ENCODE data around the gene SLFN5.

Gene SLFN5

GRCh38 chr17:35242158-35242804 is 591 bp upstream of the SLFN5 start:
- TF ChIP-seq CTCF (IDR thresholded peaks at IDR 0.05; ENCODE audit: insufficient read depth, low read depth, low read length, missing control alignments) = peak; percentile 56
- peak; percentile 89 for DNase-seq (ENCODE audit: low read depth)
- H3K4me3 ChIP-seq (ENCODE audit: low read depth, low read length) = peak overlapping the region; percentile 99

- peak; percentile 54 for DNase-seq (ENCODE audit: low read depth)
- peak overlapping the region; percentile 99 for H3K4me3 ChIP-seq (ENCODE audit: low read depth, low read length)
- no peak for TF ChIP-seq CTCF (IDR thresholded peaks at IDR 0.05; ENCODE audit: insufficient read depth, low read depth, low read length, missing control alignments)
Measured at GRCh38 chr17:35243561-35244340, 879 bp downstream of the SLFN5 start.

GRCh38 chr17:35244341-35245195 is 1.7 kb downstream of the SLFN5 start:
- peak; percentile 45 for DNase-seq (ENCODE audit: low read depth)
- peak overlapping the region; percentile 99 for H3K4me3 ChIP-seq (ENCODE audit: low read depth, low read length)
- TF ChIP-seq CTCF (IDR thresholded peaks at IDR 0.05; ENCODE audit: insufficient read depth, low read depth, low read length, missing control alignments) = no peak

- DNase-seq (ENCODE audit: low read depth) = no peak
- TF ChIP-seq CTCF (IDR thresholded peaks at IDR 0.05; ENCODE audit: insufficient read depth, low read depth, low read length, missing control alignments) = no peak
- H3K4me3 ChIP-seq (ENCODE audit: low read depth, low read length) = no peak overlapping the region
Measured at GRCh38 chr17:35245196-35245486, 2.3 kb downstream of the SLFN5 start.

- no peak overlapping the region for H3K4me3 ChIP-seq (ENCODE audit: low read depth, low read length)
- peak; percentile 9 for DNase-seq (ENCODE audit: low read depth)
- TF ChIP-seq CTCF (IDR thresholded peaks at IDR 0.05; ENCODE audit: insufficient read depth, low read depth, low read length, missing control alignments) = no peak
Measured at GRCh38 chr17:35252651-35253050, 9.8 kb downstream of the SLFN5 start.

- no peak overlapping the region for H3K4me3 ChIP-seq (ENCODE audit: low read depth, low read length)
- DNase-seq (ENCODE audit: low read depth) = no peak
Measured at GRCh38 chr17:35254107-35254773, 11.4 kb downstream of the SLFN5 start.

More at GRCh38 chr17:35254107-35254773, 11.4 kb downstream of the SLFN5 start:
- no peak for TF ChIP-seq CTCF (IDR thresholded peaks at IDR 0.05; ENCODE audit: insufficient read depth, low read depth, low read length, missing control alignments)
